Measurements from ENCODE around the gene MIGA2. TPM values are rescaled to one million over a fixed set of nuclear protein-coding genes. Genes with fewer than 3 reads are reported as not detected.

MIGA2 gene
- total RNA-seq, 1 donor from 2014 or later = 10.8 TPM

DNA sequence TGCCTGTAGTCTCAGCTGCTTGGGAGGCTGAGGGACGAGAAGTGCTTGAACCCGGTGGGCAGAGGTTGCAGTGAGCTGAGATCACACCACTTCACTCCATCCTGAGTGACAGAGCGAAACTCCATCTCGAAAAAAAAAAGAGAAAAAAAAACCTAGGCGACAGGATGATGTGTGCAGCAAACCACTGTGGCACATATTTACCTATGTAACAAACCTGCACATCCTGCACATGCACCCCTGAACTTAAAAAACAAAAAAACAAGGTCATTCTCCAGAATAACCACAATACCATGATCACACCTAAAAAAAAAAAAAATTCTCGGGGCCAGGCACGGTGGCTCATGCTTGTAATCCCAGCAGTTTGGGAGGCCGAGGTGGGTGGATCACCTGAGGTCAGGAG is 37.0 kb downstream of the MIGA2 start:
- Mint-ChIP-seq H3K27ac (no peak overlapping the region), H3K9me3 (no peaks in the 10 kb centered on the region)
- no peaks in the 10 kb centered on the region for H3K79me2 ChIP-seq (ENCODE audit: low read depth)

DNA sequence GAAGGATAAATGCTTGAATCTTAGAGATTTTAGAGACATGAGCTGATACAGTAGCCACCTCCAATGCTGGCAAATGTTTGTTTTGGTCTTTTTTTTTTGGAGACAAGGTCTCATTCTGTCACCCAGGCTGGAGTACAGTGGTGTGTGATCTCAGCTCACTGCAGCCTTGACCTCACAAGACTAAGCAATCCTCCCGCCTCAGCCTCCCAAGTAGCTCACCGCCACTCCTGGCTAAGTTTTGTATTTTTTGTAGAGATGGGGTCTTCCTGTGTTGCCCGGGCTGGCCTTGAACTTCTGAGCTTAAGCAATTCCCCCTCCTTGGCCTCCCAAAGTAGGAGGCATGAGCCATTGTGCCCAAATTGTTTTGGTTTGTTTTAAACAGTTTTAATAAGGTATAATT is 37.7 kb downstream of the MIGA2 start:
- Histone ChIP-seq H3K79me2 (ENCODE audit: low read depth) (peaks cover 3% of the 10 kb centered on the region), H3K9me3 (ENCODE audit: low read depth) (no peaks in the 10 kb centered on the region), H3K9ac (no peak overlapping the region), H3K27me3 (no peaks in the 10 kb centered on the region), H3K4me1 (no peaks in the 10 kb centered on the region), H3K36me3 (no peaks in the 10 kb centered on the region), H3K4me3 (no peak overlapping the region), H3K27ac (no peak overlapping the region), H3F3A (ENCODE audit: low read depth) (no peaks in the 10 kb centered on the region), H3K4me2 (no peak overlapping the region), H4K20me1 (ENCODE audit: low read depth) (no peaks in the 10 kb centered on the region), H2AFZ (replicated peaks) (no peak overlapping the region)
- TF ChIP-seq, protein P1, sequence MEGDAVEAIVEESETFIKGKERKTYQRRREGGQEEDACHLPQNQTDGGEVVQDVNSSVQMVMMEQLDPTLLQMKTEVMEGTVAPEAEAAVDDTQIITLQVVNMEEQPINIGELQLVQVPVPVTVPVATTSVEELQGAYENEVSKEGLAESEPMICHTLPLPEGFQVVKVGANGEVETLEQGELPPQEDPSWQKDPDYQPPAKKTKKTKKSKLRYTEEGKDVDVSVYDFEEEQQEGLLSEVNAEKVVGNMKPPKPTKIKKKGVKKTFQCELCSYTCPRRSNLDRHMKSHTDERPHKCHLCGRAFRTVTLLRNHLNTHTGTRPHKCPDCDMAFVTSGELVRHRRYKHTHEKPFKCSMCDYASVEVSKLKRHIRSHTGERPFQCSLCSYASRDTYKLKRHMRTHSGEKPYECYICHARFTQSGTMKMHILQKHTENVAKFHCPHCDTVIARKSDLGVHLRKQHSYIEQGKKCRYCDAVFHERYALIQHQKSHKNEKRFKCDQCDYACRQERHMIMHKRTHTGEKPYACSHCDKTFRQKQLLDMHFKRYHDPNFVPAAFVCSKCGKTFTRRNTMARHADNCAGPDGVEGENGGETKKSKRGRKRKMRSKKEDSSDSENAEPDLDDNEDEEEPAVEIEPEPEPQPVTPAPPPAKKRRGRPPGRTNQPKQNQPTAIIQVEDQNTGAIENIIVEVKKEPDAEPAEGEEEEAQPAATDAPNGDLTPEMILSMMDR (IDR thresholded peaks at IDR 0.05) = no peak
- TF ChIP-seq EZH2 (IDR thresholded peaks at IDR 0.05) (no peak), EZH2phosphoT487 (IDR thresholded peaks at IDR 0.05) (no peak)
- Mint-ChIP-seq H3K4me3 (no peak overlapping the region), H3K27ac (no peak overlapping the region), H3K9me3 (no peaks in the 10 kb centered on the region), H3K4me1 (peaks cover 6% of the 10 kb centered on the region), H3K27me3 (ENCODE audit: insufficient read depth, low read depth) (peaks cover 6% of the 10 kb centered on the region), H3K36me3 (no peaks in the 10 kb centered on the region)
- DNase-seq (ENCODE audit: low spot score) = no peak

More for the DNA sequence above, 37.0 kb downstream of the MIGA2 start:
- no peaks in the 10 kb centered on the region for H3K4me1 ChIP-seq
- H3K9me3 ChIP-seq (ENCODE audit: low read depth) = no peaks in the 10 kb centered on the region
- no peak overlapping the region for H3K4me2 ChIP-seq
- no peak overlapping the region for H3K4me3 ChIP-seq
- Mint-ChIP-seq H3K4me1 (peaks cover 2% of the 10 kb centered on the region), H3K27me3 (ENCODE audit: insufficient read depth, low read depth) (peaks cover 3% of the 10 kb centered on the region), H3K36me3 (peaks cover 4% of the 10 kb centered on the region), H3K4me3 (no peak overlapping the region)
- DNase-seq (ENCODE audit: low spot score) = no peak
- no peak overlapping the region for H3K9ac ChIP-seq
- H2AFZ ChIP-seq (replicated peaks) = no peak overlapping the region
- H3K27me3 ChIP-seq = no peaks in the 10 kb centered on the region
- H3K27ac ChIP-seq = no peak overlapping the region
- no peaks in the 10 kb centered on the region for H3F3A ChIP-seq (ENCODE audit: low read depth)
- H3K36me3 ChIP-seq = no peaks in the 10 kb centered on the region
- TF ChIP-seq, protein P1 (IDR thresholded peaks at IDR 0.05) = no peak
- TF ChIP-seq EZH2phosphoT487 (IDR thresholded peaks at IDR 0.05) = no peak
- TF ChIP-seq EZH2 (IDR thresholded peaks at IDR 0.05) = no peak
- no peaks in the 10 kb centered on the region for H4K20me1 ChIP-seq (ENCODE audit: low read depth)

DNA sequence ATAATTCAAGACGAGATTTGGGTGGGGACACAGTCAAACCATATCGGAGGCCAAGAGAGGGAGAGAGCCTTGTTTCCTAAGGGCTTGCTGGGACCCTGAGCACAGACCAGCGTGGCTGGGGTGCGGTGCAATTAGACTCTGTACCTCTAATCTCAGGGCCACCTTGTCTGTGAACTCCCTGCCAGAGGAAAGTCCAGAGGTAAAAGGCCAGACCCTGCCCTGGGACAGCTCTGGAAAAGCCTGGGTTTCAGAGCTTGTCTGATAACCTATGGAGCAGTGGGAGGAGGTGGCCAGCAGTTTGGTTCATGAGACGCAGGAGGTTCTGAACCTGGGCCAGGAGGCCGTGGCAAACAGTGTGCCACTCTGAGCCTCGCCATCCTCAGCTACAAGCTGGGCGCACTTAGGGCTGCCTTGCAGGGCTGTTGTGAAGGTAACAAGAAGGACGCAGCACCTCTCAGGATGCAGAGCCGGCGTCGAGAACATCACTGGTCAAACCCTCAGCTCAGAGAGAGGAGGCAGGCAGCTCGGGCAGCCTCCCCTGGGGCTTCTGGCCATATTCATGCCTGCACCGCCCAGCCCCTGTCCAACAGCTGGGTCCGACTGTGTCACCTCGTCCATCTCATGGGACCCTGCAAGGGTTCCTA is 39.7 kb downstream of the MIGA2 start:
- Mint-ChIP-seq H3K27me3 (ENCODE audit: insufficient read depth, low read depth) (peaks cover 8% of the 10 kb centered on the region), H3K4me3 (peak overlapping the region; percentile 48), H3K36me3 (no peaks in the 10 kb centered on the region), H3K9me3 (no peaks in the 10 kb centered on the region), H3K4me1 (peaks cover 13% of the 10 kb centered on the region), H3K27ac (no peak overlapping the region)
- TF ChIP-seq EZH2 (IDR thresholded peaks at IDR 0.05) = no peak
- TF ChIP-seq EZH2phosphoT487 (IDR thresholded peaks at IDR 0.05) = no peak
- TF ChIP-seq, protein P1 (IDR thresholded peaks at IDR 0.05) = no peak
- Histone ChIP-seq H3K4me1 (no peaks in the 10 kb centered on the region), H3K27ac (no peak overlapping the region), H3K4me2 (no peak overlapping the region), H3K9me3 (ENCODE audit: low read depth) (no peaks in the 10 kb centered on the region), H4K20me1 (ENCODE audit: low read depth) (no peaks in the 10 kb centered on the region), H3K4me3 (no peak overlapping the region), H3K36me3 (no peaks in the 10 kb centered on the region), H3K9ac (no peak overlapping the region), H3F3A (ENCODE audit: low read depth) (no peaks in the 10 kb centered on the region), H3K27me3 (no peaks in the 10 kb centered on the region), H3K79me2 (ENCODE audit: low read depth) (peaks cover 15% of the 10 kb centered on the region), H2AFZ (replicated peaks) (no peak overlapping the region)
- DNase-seq (ENCODE audit: low spot score) = no peak
